ENCODE results near the gene PRPF6. TPM values are rescaled to one million over a fixed set of nuclear protein-coding genes. Genes with fewer than 3 reads are reported as not detected.

PRPF6 gene
- polyA plus RNA-seq, 3 donors = 29.1 to 47.7 (median 34.5) TPM

- no peaks in the 10 kb centered on the region for H3K27me3 ChIP-seq (ENCODE audit: control insufficient read depth in 2 of 2, insufficient read depth in 2 of 2, low read length in 2 of 2)
- peaks cover 30 to 39% of the 10 kb centered on the region in 2 donors for H3K4me1 ChIP-seq (ENCODE audit: control insufficient read depth in 1 of 2, insufficient read depth in 2 of 2, low read length in 2 of 2)
- no peaks in the 10 kb centered on the region for H3K9me3 ChIP-seq (replicated peaks in 1 of 2; ENCODE audit: control insufficient read depth in 1 of 2, insufficient read depth in 1 of 2, low read length in 2 of 2)
- H2AFZ ChIP-seq (ENCODE audit: insufficient read depth, low read depth, low read length, poor library complexity, severe bottlenecking) = no peak overlapping the region
- no peak for TF ChIP-seq CTCF (IDR thresholded peaks at IDR 0.05)
- H4K20me1 ChIP-seq (ENCODE audit: insufficient read depth, low read length) = peaks cover 99% of the 10 kb centered on the region
- Mint-ChIP-seq H3K36me3 (peaks cover 32 to 57% of the 10 kb centered on the region in 2 donors), H3K27me3 (ENCODE audit: low read depth in 3 of 3) (no peaks in the 10 kb centered on the region), H3K27ac (peak overlapping the region in 2 of 7 donors; percentile 42 to 49), H3K4me3 (no peak overlapping the region), H3K4me1 (peaks cover 32% of the 10 kb centered on the region), H3K9me3 (peaks cover 0 to 3% (median 0%) of the 10 kb centered on the region in 7 donors)
- no peak overlapping the region for H3K9ac ChIP-seq (ENCODE audit: insufficient read depth, low read length, poor library complexity, severe bottlenecking)
- intact Hi-C loops (cut with micrococcal nuclease) = no loop called here
- peak overlapping the region in 1 of 2 donors; percentile 41 for H3K27ac ChIP-seq (ENCODE audit: low read depth in 1 of 2, low read length in 2 of 2)
- 68% methylated on average over 20 of the region's 33 CpGs for WGBS (ENCODE audit: insufficient coverage)
- H3K4me3 ChIP-seq (replicated peaks in 1 of 3; ENCODE audit: low read depth in 2 of 3, low read length in 3 of 3) = no peak overlapping the region
- H3K79me2 ChIP-seq (ENCODE audit: insufficient read depth, low read length) = peaks cover 77% of the 10 kb centered on the region
- H3K36me3 ChIP-seq (replicated peaks in 1 of 2; ENCODE audit: control insufficient read depth in 1 of 2, insufficient read depth in 2 of 2, low read length in 2 of 2) = peaks cover 47 to 71% of the 10 kb centered on the region in 2 donors
- H3K4me2 ChIP-seq (replicated peaks; ENCODE audit: extremely low read depth, low read length, poor library complexity, severe bottlenecking) = no peak overlapping the region
- DNase-seq = no peak
Observed at GRCh38 chr20:63939061-63939935, 41.6 kb upstream of the PRPF6 start.

GRCh38 chr20:63940071-63940471 is 40.9 kb upstream of the PRPF6 start:
- Histone ChIP-seq H3K4me3 (replicated peaks in 1 of 3; ENCODE audit: low read depth in 2 of 3, low read length in 3 of 3) (no peak overlapping the region), H3K27ac (ENCODE audit: low read depth in 1 of 2, low read length in 2 of 2) (peak overlapping the region in 1 of 2 donors; percentile 36), H4K20me1 (ENCODE audit: insufficient read depth, low read length) (peaks cover 99% of the 10 kb centered on the region), H3K27me3 (ENCODE audit: control insufficient read depth in 2 of 2, insufficient read depth in 2 of 2, low read length in 2 of 2) (no peaks in the 10 kb centered on the region), H3K9ac (ENCODE audit: insufficient read depth, low read length, poor library complexity, severe bottlenecking) (no peak overlapping the region), H3K79me2 (ENCODE audit: insufficient read depth, low read length) (peaks cover 75% of the 10 kb centered on the region), H3K9me3 (replicated peaks in 1 of 2; ENCODE audit: control insufficient read depth in 1 of 2, insufficient read depth in 1 of 2, low read length in 2 of 2) (no peaks in the 10 kb centered on the region), H2AFZ (ENCODE audit: insufficient read depth, low read depth, low read length, poor library complexity, severe bottlenecking) (no peak overlapping the region), H3K36me3 (replicated peaks in 1 of 2; ENCODE audit: control insufficient read depth in 1 of 2, insufficient read depth in 2 of 2, low read length in 2 of 2) (peaks cover 47 to 70% of the 10 kb centered on the region in 2 donors), H3K4me1 (ENCODE audit: control insufficient read depth in 1 of 2, insufficient read depth in 2 of 2, low read length in 2 of 2) (peaks cover 30 to 39% of the 10 kb centered on the region in 2 donors), H3K4me2 (replicated peaks; ENCODE audit: extremely low read depth, low read length, poor library complexity, severe bottlenecking) (no peak overlapping the region)
- Mint-ChIP-seq H3K4me3 (no peak overlapping the region), H3K36me3 (peaks cover 27 to 55% of the 10 kb centered on the region in 2 donors), H3K27ac (peak overlapping the region in 2 of 7 donors; percentile 19 to 42), H3K4me1 (peaks cover 28% of the 10 kb centered on the region), H3K27me3 (ENCODE audit: low read depth in 3 of 3) (no peaks in the 10 kb centered on the region), H3K9me3 (peaks cover 0 to 3% (median 0%) of the 10 kb centered on the region in 7 donors)
- no peak for DNase-seq
- intact Hi-C loops (cut with micrococcal nuclease) = loop anchor here (5.0 kb wide), 2 partner anchors 33 to 298 kb away; no protein-coding TSS in a partner anchor
- 97% methylated on average over 23 of the region's 23 CpGs for WGBS (ENCODE audit: insufficient coverage)
- no peak for TF ChIP-seq CTCF (IDR thresholded peaks at IDR 0.05)

All from CD14-positive monocyte (primary cell).